ENCODE measurements around the gene PHC2.
A peak's percentile ranks its signal among the peaks of the same experiment; 100 is the strongest.

Gene PHC2

GRCh38 chr1:33460144-33460543, 29.2 kb upstream of the PHC2 start:
- Histone ChIP-seq H4K20me1 (peaks cover 0 to 18% (median 0%) of the 10 kb centered on the region in 11 experiments; a peak in 5 of 22 replicates), H3K27me3 (no peaks in the 10 kb centered on the region; a peak in 1 of 22 replicates), H3K4me1 (peaks cover 77 to 88% (median 80%) of the 10 kb centered on the region in 10 experiments), H3K4me2 (peak overlapping the region; percentile 77 to 98 (median 86)), H3K36me3 (no peaks in the 10 kb centered on the region), H3K9me3 (replicated peaks in 1 of 11) (no peaks in the 10 kb centered on the region), H3K9ac (peak overlapping the region in 10 of 11 experiments; percentile 29 to 68 (median 55); a peak in 16 of 22 replicates), H3K4me3 (peak overlapping the region in 5 of 10 experiments; percentile 2 to 48 (median 16); a peak in 3 of 20 replicates), H3K27ac (peak overlapping the region in 10 of 11 experiments; percentile 32 to 78 (median 70); a peak in 19 of 22 replicates)
- no peak for TF ChIP-seq Cebpa-rat (IDR thresholded peaks at IDR 0.05)

GRCh38 chr1:33459691-33460090, 28.8 kb upstream of the PHC2 start:
- H3K4me3 ChIP-seq, result no peak overlapping the region
- H3K4me1 ChIP-seq, result peaks cover 75 to 88% (median 79%) of the 10 kb centered on the region in 10 experiments
- no peak for TF ChIP-seq Cebpa-rat (IDR thresholded peaks at IDR 0.05)
- peak overlapping the region; percentile 77 to 98 (median 86) for H3K4me2 ChIP-seq
- no peaks in the 10 kb centered on the region for H3K36me3 ChIP-seq
- peak overlapping the region in 2 of 11 experiments; percentile 45 to 66; a peak in 3 of 22 replicates for H3K9ac ChIP-seq
- H3K27ac ChIP-seq, result peak overlapping the region in 5 of 11 experiments; percentile 59 to 78 (median 74); a peak in 7 of 22 replicates
- H3K27me3 ChIP-seq, result no peaks in the 10 kb centered on the region; a peak in 1 of 22 replicates
- peaks cover 0 to 18% (median 0%) of the 10 kb centered on the region in 11 experiments; a peak in 5 of 22 replicates for H4K20me1 ChIP-seq
- no peaks in the 10 kb centered on the region for H3K9me3 ChIP-seq (replicated peaks in 1 of 11)

- TF ChIP-seq Cebpa-rat (IDR thresholded peaks at IDR 0.05), result no peak
- Histone ChIP-seq H3K9me3 (replicated peaks in 1 of 11) (peaks cover 0 to 9% (median 0%) of the 10 kb centered on the region in 11 experiments; a peak in 1 of 22 replicates), H3K9ac (peak overlapping the region in 3 of 11 experiments; percentile 30 to 37 (median 31); a peak in 1 of 22 replicates), H3K4me1 (peaks cover 43 to 60% (median 49%) of the 10 kb centered on the region in 10 experiments), H3K27me3 (no peaks in the 10 kb centered on the region; a peak in 1 of 22 replicates), H3K4me3 (no peak overlapping the region), H3K36me3 (no peaks in the 10 kb centered on the region), H3K4me2 (peak overlapping the region in 8 of 11 experiments; percentile 8 to 91 (median 70); a peak in 12 of 22 replicates), H4K20me1 (peaks cover 0 to 15% (median 0%) of the 10 kb centered on the region in 11 experiments; a peak in 5 of 22 replicates), H3K27ac (no peak overlapping the region; a peak in 1 of 22 replicates)
These were observed 25.6 kb upstream of the PHC2 start for GRCh38 chr1:33456502-33456886.

DNA sequence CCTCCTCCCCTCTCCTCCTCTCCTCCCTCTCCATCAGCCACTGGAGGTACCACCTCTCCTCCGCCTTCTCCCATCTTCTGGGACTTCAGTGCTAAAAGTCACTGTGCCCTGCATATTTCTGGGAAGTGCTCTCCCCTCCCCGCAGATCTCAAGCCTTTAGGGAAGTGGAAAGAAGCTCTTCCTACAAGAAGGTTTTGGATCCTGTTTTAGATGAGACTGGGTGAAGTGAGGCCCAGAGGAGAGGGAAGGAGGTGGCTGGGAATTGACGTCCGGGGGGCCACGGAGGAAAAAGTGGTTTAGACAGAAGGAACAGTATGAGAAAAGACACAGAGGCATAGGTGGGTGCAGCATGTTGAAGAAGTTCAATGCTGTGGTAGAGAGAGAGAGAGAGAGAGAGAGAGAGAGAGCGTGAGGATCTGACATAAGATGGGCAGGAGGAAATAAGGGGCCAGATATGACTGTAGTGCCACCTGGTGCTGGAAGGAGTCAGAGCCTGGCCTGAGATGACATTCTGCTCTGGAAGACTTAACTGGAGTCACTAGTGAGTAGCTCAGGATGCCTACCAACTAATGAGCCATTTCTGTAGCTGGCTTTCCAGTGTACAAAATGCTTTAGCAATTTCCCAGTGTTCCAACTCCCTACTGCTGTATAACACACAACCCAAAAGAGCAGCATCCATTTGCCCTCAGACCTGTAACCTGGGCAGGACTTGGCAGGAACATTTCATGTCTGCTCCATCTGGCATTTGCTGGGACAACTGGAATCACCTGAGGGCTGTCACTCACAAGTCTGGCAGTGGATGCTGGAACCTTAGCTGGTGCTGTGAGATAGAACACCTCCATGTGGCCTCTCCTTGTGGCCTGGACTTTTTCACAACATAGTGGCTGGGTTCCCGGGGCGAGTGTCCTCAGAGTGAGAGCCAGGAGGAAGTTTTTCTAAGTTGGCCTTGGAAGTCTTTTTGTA, 24.9 kb upstream of the PHC2 start:
- Histone ChIP-seq H3K9me3 (replicated peaks in 1 of 11) (peaks cover 0 to 9% (median 0%) of the 10 kb centered on the region in 11 experiments; a peak in 1 of 22 replicates), H4K20me1 (peaks cover 0 to 8% (median 0%) of the 10 kb centered on the region in 11 experiments; a peak in 4 of 22 replicates), H3K27me3 (no peaks in the 10 kb centered on the region; a peak in 1 of 22 replicates), H3K36me3 (no peaks in the 10 kb centered on the region), H3K4me3 (no peak overlapping the region), H3K4me2 (peak overlapping the region; percentile 24 to 91 (median 63)), H3K4me1 (peaks cover 36 to 56% (median 42%) of the 10 kb centered on the region in 10 experiments), H3K9ac (peak overlapping the region in 4 of 11 experiments; percentile 13 to 37 (median 30); a peak in 3 of 22 replicates), H3K27ac (no peak overlapping the region; a peak in 2 of 22 replicates)
- no peak for TF ChIP-seq Cebpa-rat (IDR thresholded peaks at IDR 0.05)

GRCh38 chr1:33454646-33455282, 23.9 kb upstream of the PHC2 start:
- Histone ChIP-seq H3K27ac (no peak overlapping the region), H4K20me1 (no peaks in the 10 kb centered on the region), H3K27me3 (no peaks in the 10 kb centered on the region; a peak in 2 of 22 replicates), H3K4me1 (peaks cover 25 to 45% (median 32%) of the 10 kb centered on the region in 10 experiments), H3K4me3 (no peak overlapping the region), H3K36me3 (no peaks in the 10 kb centered on the region), H3K9ac (no peak overlapping the region), H3K4me2 (peak overlapping the region in 5 of 11 experiments; percentile 43 to 91 (median 77); a peak in 10 of 22 replicates), H3K9me3 (replicated peaks in 1 of 11) (peaks cover 0 to 9% (median 0%) of the 10 kb centered on the region in 11 experiments; a peak in 1 of 22 replicates)
- no peak for TF ChIP-seq Cebpa-rat (IDR thresholded peaks at IDR 0.05)

DNA sequence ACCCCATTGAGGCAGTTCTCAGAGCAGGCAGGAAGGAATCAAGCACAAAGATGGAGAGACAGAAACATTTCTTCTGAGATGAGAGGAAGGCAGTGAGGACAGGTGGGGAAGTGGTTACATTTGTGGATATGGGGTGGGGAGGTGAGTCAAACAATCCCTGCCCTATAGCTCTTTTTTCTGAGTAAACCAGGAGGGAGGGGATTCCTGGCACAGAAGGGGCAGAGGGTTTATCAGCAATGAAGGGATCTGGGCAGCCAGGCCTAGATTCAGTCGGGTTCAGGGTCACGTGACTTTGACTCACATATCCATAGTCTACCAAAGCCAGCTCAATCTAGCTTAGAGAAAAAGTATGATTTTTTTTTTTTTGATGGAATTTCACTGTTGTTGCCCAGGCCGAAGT, 15.7 kb upstream of the PHC2 start:
- Histone ChIP-seq H3K4me2 (no peak overlapping the region), H3K36me3 (no peaks in the 10 kb centered on the region)

GRCh38 chr1:33445108-33445507, 14.2 kb upstream of the PHC2 start:
- Histone ChIP-seq H3K27ac (no peak overlapping the region), H3K4me2 (no peak overlapping the region), H3K9me3 (replicated peaks in 1 of 11) (no peaks in the 10 kb centered on the region), H3K4me1 (peaks cover 0 to 21% (median 8%) of the 10 kb centered on the region in 10 experiments; a peak in 13 of 20 replicates), H3K4me3 (no peak overlapping the region), H4K20me1 (peaks cover 0 to 4% (median 0%) of the 10 kb centered on the region in 11 experiments; a peak in 1 of 22 replicates), H3K27me3 (peaks cover 0 to 10% (median 0%) of the 10 kb centered on the region in 11 experiments; a peak in 3 of 22 replicates), H3K9ac (no peak overlapping the region), H3K36me3 (no peaks in the 10 kb centered on the region)
- TF ChIP-seq Cebpa-rat (IDR thresholded peaks at IDR 0.05), result no peak

More for the DNA sequence above, 15.7 kb upstream of the PHC2 start:
- Histone ChIP-seq H3K27ac (no peak overlapping the region), H3K4me1 (peaks cover 0 to 6% (median 0%) of the 10 kb centered on the region in 10 experiments; a peak in 3 of 20 replicates), H3K27me3 (peaks cover 0 to 10% (median 0%) of the 10 kb centered on the region in 11 experiments; a peak in 3 of 22 replicates), H3K9ac (no peak overlapping the region), H4K20me1 (0 out of 22 replicates have a peak, but pooled peaks cover 0 to 4% (median 0%) of the 10 kb centered on the region in 11 experiments), H3K9me3 (replicated peaks in 1 of 11) (no peaks in the 10 kb centered on the region), H3K4me3 (no peak overlapping the region)
- TF ChIP-seq Cebpa-rat (IDR thresholded peaks at IDR 0.05), result no peak

GRCh38 chr1:33443705-33444180, 12.8 kb upstream of the PHC2 start:
- no peak overlapping the region for H3K4me2 ChIP-seq
- H3K9ac ChIP-seq, result no peak overlapping the region

More at GRCh38 chr1:33443705-33444180, 12.8 kb upstream of the PHC2 start:
- Histone ChIP-seq H3K27ac (no peak overlapping the region), H3K4me1 (peaks cover 0 to 25% (median 8%) of the 10 kb centered on the region in 10 experiments; a peak in 13 of 20 replicates), H3K27me3 (peaks cover 0 to 12% (median 0%) of the 10 kb centered on the region in 11 experiments; a peak in 4 of 22 replicates), H3K4me3 (no peak overlapping the region), H4K20me1 (peaks cover 0 to 4% (median 0%) of the 10 kb centered on the region in 11 experiments; a peak in 1 of 22 replicates), H3K9me3 (replicated peaks in 1 of 11) (no peaks in the 10 kb centered on the region), H3K36me3 (no peaks in the 10 kb centered on the region)
- no peak for TF ChIP-seq Cebpa-rat (IDR thresholded peaks at IDR 0.05)
